Adrenal gland (tissue), 5 donors: ENCODE data around the gene SESN1.

Experiments
- POLR2A ChIP-seq, 2 donors: fragments of 450-650 bp; IDR thresholded peaks; one replicate each; pipeline ENCODE4 v1.6.1; 2017; ENCODE audit warnings: antibody characterized with exemption in 2 of 2, mild to moderate bottlenecking in 2 of 2, moderate library complexity in 1 of 2
- TF ChIP-seq, protein P1 (sequence below), 6 experiments: fragments of 450-650 bp in 4 of 6; fragments of 200-600 bp in 2 of 6; sonication (generic) in 1 of 6; IDR thresholded peaks; 1 replicate in 5 of 6; 2 replicates in 1 of 6; pipeline versions ENCODE4 v1.5.1 to v1.8.0; 2016 to 2021; ENCODE audit warnings: antibody characterized with exemption in 6 of 6, mild to moderate bottlenecking in 2 of 6, moderate library complexity in 1 of 6
- donor health status: DM: no; HTN: no; CAD: no.

DNA sequence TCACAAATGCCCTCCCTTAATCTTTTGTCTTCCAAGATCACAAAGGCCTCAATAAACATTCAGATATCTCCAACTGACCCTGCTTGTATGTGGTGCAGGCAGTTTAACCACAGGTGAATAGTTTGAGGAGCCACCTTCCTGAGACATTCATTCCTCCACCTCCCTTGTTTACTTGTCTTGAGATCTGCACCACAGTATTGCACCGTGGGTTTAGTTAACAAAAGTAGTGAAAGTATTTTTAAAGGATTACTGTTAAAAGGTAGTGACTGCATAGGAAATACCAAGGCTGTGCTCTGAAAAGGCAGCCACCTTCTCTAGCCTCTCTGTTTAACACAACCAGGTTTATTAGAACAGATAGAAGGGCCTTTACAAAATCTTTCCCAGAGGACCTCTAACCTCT lies 46.5 kb downstream of the SESN1 start:
- TF ChIP-seq, protein P1, sequence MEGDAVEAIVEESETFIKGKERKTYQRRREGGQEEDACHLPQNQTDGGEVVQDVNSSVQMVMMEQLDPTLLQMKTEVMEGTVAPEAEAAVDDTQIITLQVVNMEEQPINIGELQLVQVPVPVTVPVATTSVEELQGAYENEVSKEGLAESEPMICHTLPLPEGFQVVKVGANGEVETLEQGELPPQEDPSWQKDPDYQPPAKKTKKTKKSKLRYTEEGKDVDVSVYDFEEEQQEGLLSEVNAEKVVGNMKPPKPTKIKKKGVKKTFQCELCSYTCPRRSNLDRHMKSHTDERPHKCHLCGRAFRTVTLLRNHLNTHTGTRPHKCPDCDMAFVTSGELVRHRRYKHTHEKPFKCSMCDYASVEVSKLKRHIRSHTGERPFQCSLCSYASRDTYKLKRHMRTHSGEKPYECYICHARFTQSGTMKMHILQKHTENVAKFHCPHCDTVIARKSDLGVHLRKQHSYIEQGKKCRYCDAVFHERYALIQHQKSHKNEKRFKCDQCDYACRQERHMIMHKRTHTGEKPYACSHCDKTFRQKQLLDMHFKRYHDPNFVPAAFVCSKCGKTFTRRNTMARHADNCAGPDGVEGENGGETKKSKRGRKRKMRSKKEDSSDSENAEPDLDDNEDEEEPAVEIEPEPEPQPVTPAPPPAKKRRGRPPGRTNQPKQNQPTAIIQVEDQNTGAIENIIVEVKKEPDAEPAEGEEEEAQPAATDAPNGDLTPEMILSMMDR (IDR thresholded peaks at IDR 0.05) = no peak
- TF ChIP-seq POLR2A (IDR thresholded peaks at IDR 0.05) = no peak
